OCI-LY7 (cell line): ENCODE measurements around the gene LYRM9.

ENCODE experiments used
- CTCF ChIP-seq: fragments of 200-600 bp; sonication (generic); conservative IDR thresholded peaks from 2 replicates; pipeline ENCODE4 v1.5.1; 2014; ENCODE audit warnings: mild to moderate bottlenecking, antibody characterized with exemption, low read length, moderate library complexity, mixed read lengths
- EZH2phosphoT487 ChIP-seq: fragments of 200-600 bp; sonication (generic); IDR thresholded peaks from 2 replicates; pipeline ENCODE4 v1.6.1; 2018; ENCODE audit warnings: low read depth, borderline replicate concordance, mild to moderate bottlenecking, mixed run types, antibody characterized with exemption, low read length, moderate library complexity, mixed read lengths

- TF ChIP-seq CTCF: no peak
- TF ChIP-seq EZH2phosphoT487: no peak
These were observed 31.2 kb downstream of the LYRM9 start for GRCh38 chr17:27862004-27862403.
